OCI-LY7 (cell line): Measurements from ENCODE around the gene LPAR2. TPM values are rescaled to one million over a fixed set of nuclear protein-coding genes. Genes with fewer than 3 reads are reported as not detected.

Experiments
- BruUV-seq: library from RNA; stranded (reverse); fragments of 400-500 nt; replicated peaks from 2 replicates; lab custom pipeline; 2021; lab: Mats Ljungman, UMichigan
- CTCF ChIA-PET: fragments of 300-600 bp; sonication (Branson Sonifier 250); formaldehyde crosslinking; loops from one replicate; lab custom pipeline; 2022; ENCODE audit warnings: antibody characterized with exemption; ENCODE audit not compliant: unreplicated experiment; lab: Charles Lee
- POLR2A ChIA-PET: fragments of 300-600 bp; sonication (Branson Sonifier 250); formaldehyde crosslinking; loops from one replicate; lab custom pipeline; 2022; ENCODE audit warnings: antibody characterized with exemption; lab: Charles Lee
- DNase-seq: peaks from one replicate; pipeline ENCODE4 v3.0.0-alpha.2; 2015; ENCODE audit warnings: low spot score
- H2AFZ ChIP-seq: fragments of 200-600 bp; sonication (generic), shearing (Covaris generic); 2 replicates; pipeline ENCODE4 v1.6.1; 2014; ENCODE audit warnings: mild to moderate bottlenecking, antibody characterized with exemption, low read length, moderate library complexity
- H3K27ac ChIP-seq: fragments of 200-600 bp; sonication (generic); 2 replicates; pipeline ENCODE4 v1.5.1; 2014; ENCODE audit warnings: mixed run types, low read depth, mild to moderate bottlenecking, moderate library complexity, low read length, inconsistent platforms; ENCODE audit not compliant: poor library complexity, severe bottlenecking
- H3K36me3 ChIP-seq: fragments of 200-600 bp; sonication (generic); 2 replicates; pipeline ENCODE4 v1.6.1; 2014; ENCODE audit warnings: mild to moderate bottlenecking, antibody characterized with exemption, low read length, moderate library complexity, mixed read lengths; ENCODE audit not compliant: insufficient read depth
- H3K4me1 ChIP-seq: fragments of 200-600 bp; sonication (generic); 2 replicates; pipeline ENCODE4 v1.5.1; 2014; ENCODE audit warnings: mild to moderate bottlenecking, low read length; ENCODE audit not compliant: insufficient read depth, poor library complexity, severe bottlenecking
- H3K4me2 ChIP-seq: fragments of 200-600 bp; sonication (generic); 2 replicates; pipeline ENCODE4 v1.6.1; 2014; ENCODE audit warnings: mild to moderate bottlenecking, low read length
- H3K4me3 ChIP-seq: fragments of 200-600 bp; sonication (generic); 2 replicates; pipeline ENCODE4 v1.5.1; 2014; ENCODE audit warnings: mild to moderate bottlenecking, low read depth, low read length; ENCODE audit not compliant: poor library complexity, severe bottlenecking
- H3K79me2 ChIP-seq: fragments of 200-600 bp; sonication (generic); 2 replicates; pipeline ENCODE4 v1.6.1; 2016; ENCODE audit warnings: low read depth, mild to moderate bottlenecking, low read length, moderate library complexity, mixed read lengths; ENCODE audit not compliant: insufficient read depth
- H3K9me2 ChIP-seq: fragments of 200-600 bp; sonication (generic); 2 replicates; pipeline ENCODE4 v1.6.1; 2016; ENCODE audit warnings: mild to moderate bottlenecking, low read length, mixed read lengths; ENCODE audit not compliant: insufficient read depth
- H3K9me3 ChIP-seq: fragments of 200-600 bp; sonication (generic); 2 replicates; pipeline ENCODE4 v1.6.1; 2014; ENCODE audit warnings: mild to moderate bottlenecking, mixed run types, low read length, mixed read lengths
- H4K20me1 ChIP-seq: fragments of 200-600 bp; sonication (generic); 2 replicates; pipeline ENCODE4 v1.6.1; 2014; ENCODE audit warnings: mild to moderate bottlenecking, antibody characterized with exemption, low read length, moderate library complexity, mixed read lengths; ENCODE audit not compliant: insufficient read depth
- EZH2phosphoT487 ChIP-seq: fragments of 200-600 bp; sonication (generic); IDR thresholded peaks from 2 replicates; pipeline ENCODE4 v1.6.1; 2018; ENCODE audit warnings: low read depth, borderline replicate concordance, mild to moderate bottlenecking, mixed run types, antibody characterized with exemption, low read length, moderate library complexity, mixed read lengths
- intact Hi-C: fragments of 100-400 bp; cut with micrococcal nuclease; formaldehyde crosslinking; loops from one replicate; pipeline ENCODE4 v1.10.0; 2022; ENCODE audit not compliant: unreplicated experiment
- total RNA-seq, 2 experiments: library from RNA; depleted of rRNA in 1 of 2; stranded (reverse); fragments of >200 nt in 1 of 2; shearing (Covaris generic) in 1 of 2; gene quantifications; 2 replicates each; pipeline ENCODE4 v1.2.3, GENCODE V29; 2014 to 2022
- TF ChIP-seq, protein P1 (sequence below): fragments of 200-600 bp; sonication (generic); conservative IDR thresholded peaks from 2 replicates; pipeline ENCODE4 v1.5.1; 2014; ENCODE audit warnings: mild to moderate bottlenecking, antibody characterized with exemption, low read length, moderate library complexity, mixed read lengths

Gene LPAR2
- total RNA-seq, 2 experiments from 2014 or later, result 12.4 to 18.4 TPM

DNA sequence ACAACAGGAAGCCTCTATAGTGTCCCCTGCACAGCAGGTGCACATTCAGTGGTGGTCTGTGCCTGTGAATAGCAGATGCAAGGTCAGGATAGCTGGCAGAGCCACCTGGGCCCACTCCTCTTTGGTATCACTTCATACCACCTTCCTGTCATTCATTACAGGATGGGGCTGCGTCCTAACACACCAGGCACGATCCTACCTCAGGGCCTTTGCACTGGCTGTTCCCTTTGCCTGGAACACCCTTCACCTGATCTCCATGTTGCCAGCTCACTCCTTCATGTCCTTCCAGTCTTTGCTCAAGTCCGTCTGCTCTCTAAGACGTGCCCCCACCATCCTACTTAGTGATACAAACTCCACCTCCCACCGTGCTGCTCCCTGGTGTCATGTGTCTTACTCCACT, 4.6 kb upstream of the LPAR2 start:
- H3K79me2 ChIP-seq, result no peaks in the 10 kb centered on the region
- peaks cover 9% of the 10 kb centered on the region for H3K4me1 ChIP-seq
- BruUV-seq, result no TSS peak
- no peak overlapping the region for H3K4me2 ChIP-seq
- POLR2A ChIA-PET, result no interaction called here
- H3K36me3 ChIP-seq, result peaks cover 70% of the 10 kb centered on the region
- no peak overlapping the region for H3K4me3 ChIP-seq
- no peaks in the 10 kb centered on the region for H4K20me1 ChIP-seq
- H3K9me3 ChIP-seq, result no peaks in the 10 kb centered on the region
- TF ChIP-seq, protein P1, sequence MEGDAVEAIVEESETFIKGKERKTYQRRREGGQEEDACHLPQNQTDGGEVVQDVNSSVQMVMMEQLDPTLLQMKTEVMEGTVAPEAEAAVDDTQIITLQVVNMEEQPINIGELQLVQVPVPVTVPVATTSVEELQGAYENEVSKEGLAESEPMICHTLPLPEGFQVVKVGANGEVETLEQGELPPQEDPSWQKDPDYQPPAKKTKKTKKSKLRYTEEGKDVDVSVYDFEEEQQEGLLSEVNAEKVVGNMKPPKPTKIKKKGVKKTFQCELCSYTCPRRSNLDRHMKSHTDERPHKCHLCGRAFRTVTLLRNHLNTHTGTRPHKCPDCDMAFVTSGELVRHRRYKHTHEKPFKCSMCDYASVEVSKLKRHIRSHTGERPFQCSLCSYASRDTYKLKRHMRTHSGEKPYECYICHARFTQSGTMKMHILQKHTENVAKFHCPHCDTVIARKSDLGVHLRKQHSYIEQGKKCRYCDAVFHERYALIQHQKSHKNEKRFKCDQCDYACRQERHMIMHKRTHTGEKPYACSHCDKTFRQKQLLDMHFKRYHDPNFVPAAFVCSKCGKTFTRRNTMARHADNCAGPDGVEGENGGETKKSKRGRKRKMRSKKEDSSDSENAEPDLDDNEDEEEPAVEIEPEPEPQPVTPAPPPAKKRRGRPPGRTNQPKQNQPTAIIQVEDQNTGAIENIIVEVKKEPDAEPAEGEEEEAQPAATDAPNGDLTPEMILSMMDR, result no peak
- TF ChIP-seq EZH2phosphoT487, result no peak
- no peaks in the 10 kb centered on the region for H3K9me2 ChIP-seq
- DNase-seq, result no peak
- no peak overlapping the region for H2AFZ ChIP-seq
- intact Hi-C loops, result no loop called here
- CTCF ChIA-PET, result no interaction called here
- H3K27ac ChIP-seq, result no peak overlapping the region

- Histone ChIP-seq H3K4me2 (no peak overlapping the region), H3K36me3 (peaks cover 57% of the 10 kb centered on the region), H3K4me1 (peaks cover 18% of the 10 kb centered on the region), H3K4me3 (no peak overlapping the region), H3K27ac (no peak overlapping the region), H2AFZ (no peak overlapping the region), H4K20me1 (no peaks in the 10 kb centered on the region), H3K9me2 (no peaks in the 10 kb centered on the region), H3K79me2 (no peaks in the 10 kb centered on the region), H3K9me3 (no peaks in the 10 kb centered on the region)
- ChIA-PET CTCF (no interaction called here), POLR2A (no interaction called here)
- intact Hi-C loops, result no loop called here
- TF ChIP-seq, protein P1, result no peak
- no peak for TF ChIP-seq EZH2phosphoT487
- DNase-seq, result no peak
- no TSS peak for BruUV-seq
Observed at GRCh38 chr19:19631346-19631745, 3.3 kb upstream of the LPAR2 start.

GRCh38 chr19:19630426-19630825, 2.4 kb upstream of the LPAR2 start:
- no peak overlapping the region for H3K4me2 ChIP-seq
- TF ChIP-seq, protein P1, result no peak
- no peak for TF ChIP-seq EZH2phosphoT487
- intact Hi-C loops, result no loop called here
- no peaks in the 10 kb centered on the region for H3K79me2 ChIP-seq
- peaks cover 54% of the 10 kb centered on the region for H3K36me3 ChIP-seq
- no peaks in the 10 kb centered on the region for H3K9me2 ChIP-seq
- no peak for DNase-seq
- H3K9me3 ChIP-seq, result no peaks in the 10 kb centered on the region
- no TSS peak for BruUV-seq
- POLR2A ChIA-PET, result no interaction called here
- H3K4me1 ChIP-seq, result peaks cover 18% of the 10 kb centered on the region
- no peak overlapping the region for H3K4me3 ChIP-seq
- H4K20me1 ChIP-seq, result no peaks in the 10 kb centered on the region
- no peak overlapping the region for H2AFZ ChIP-seq
- CTCF ChIA-PET, result no interaction called here
- no peak overlapping the region for H3K27ac ChIP-seq
